ENCODE data around the gene TRAF1. TPM values are rescaled to one million over a fixed set of nuclear protein-coding genes. Genes with fewer than 3 reads are reported as not detected.
"Not testable (repeated sequence)": the region's sequence is repeated elsewhere in the genome, so short reads cannot be mapped to it uniquely, and the experiment has no call there.

The TRAF1 gene, protein sequence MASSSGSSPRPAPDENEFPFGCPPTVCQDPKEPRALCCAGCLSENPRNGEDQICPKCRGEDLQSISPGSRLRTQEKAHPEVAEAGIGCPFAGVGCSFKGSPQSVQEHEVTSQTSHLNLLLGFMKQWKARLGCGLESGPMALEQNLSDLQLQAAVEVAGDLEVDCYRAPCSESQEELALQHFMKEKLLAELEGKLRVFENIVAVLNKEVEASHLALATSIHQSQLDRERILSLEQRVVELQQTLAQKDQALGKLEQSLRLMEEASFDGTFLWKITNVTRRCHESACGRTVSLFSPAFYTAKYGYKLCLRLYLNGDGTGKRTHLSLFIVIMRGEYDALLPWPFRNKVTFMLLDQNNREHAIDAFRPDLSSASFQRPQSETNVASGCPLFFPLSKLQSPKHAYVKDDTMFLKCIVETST
- 18.8 and 23.8 TPM in 2 replicates for total RNA-seq (2014; rRNA removed; shearing (Covaris generic); ENCODE audit: low replicate concordance)

DNA sequence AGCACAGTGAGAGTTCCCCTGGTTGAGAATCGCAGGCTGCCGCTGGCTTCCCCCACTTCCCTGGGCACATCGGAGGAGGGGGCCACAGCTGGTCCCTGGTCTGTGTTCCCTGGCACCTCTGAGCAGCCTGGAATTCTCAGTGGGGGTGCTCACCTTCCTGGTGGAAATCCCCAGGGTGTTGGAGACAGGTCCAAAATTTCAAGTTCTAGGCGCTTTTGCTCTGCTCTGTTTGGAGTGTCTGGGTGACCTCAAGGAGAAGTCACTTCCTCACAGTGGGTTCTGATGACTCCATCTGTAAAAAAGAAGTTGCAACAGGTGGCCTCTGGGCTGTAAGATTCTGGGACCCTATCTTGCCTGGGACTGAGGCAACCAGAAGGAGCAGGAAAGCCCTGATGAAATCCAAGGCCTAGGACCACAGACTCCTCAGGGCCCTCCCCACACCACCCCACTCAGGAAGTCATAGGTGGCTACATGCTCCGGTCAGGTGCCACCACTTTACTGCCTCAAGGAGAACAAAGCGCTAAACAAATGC is at the start of gene TRAF1:
Gene TRAF1, minus strand, starts transcription at position 400 of the 532 bp plus-strand sequence. CDS start 721 bp downstream, outside the sequence.
- Histone ChIP-seq H3K27ac (ENCODE audit: low read length) (peak within 1 kb of the TSS; percentile 95), H3K4me1 (ENCODE audit: low read length) (peaks cover 92% of the 10 kb centered on the region), H3K36me3 (ENCODE audit: insufficient read depth, low read length) (0 out of 2 replicates have a peak, but pooled peaks cover 9% of the 10 kb centered on the region), H3K27me3 (ENCODE audit: low read length) (no peaks in the 10 kb centered on the region), H3K9ac (ENCODE audit: low read length) (peak within 1 kb of the TSS; percentile 92), H2AFZ (ENCODE audit: low read length) (no peak within 1 kb of the TSS), H3K4me3 (ENCODE audit: low read length) (peak within 1 kb of the TSS; percentile 73), H4K20me1 (ENCODE audit: insufficient read depth, low read depth, low read length) (no peaks in the 10 kb centered on the region), H3K9me3 (ENCODE audit: low read length) (no peaks in the 10 kb centered on the region), H3K4me2 (ENCODE audit: low read depth, low read length, poor library complexity, severe bottlenecking) (peak within 1 kb of the TSS; percentile 80), H3K79me2 (ENCODE audit: low read length) (no peaks in the 10 kb centered on the region), H3K9me2 (replicated peaks; ENCODE audit: insufficient read depth, low read length) (no peaks in the 10 kb centered on the region)
- peak; percentile 71 for DNase-seq

DNA sequence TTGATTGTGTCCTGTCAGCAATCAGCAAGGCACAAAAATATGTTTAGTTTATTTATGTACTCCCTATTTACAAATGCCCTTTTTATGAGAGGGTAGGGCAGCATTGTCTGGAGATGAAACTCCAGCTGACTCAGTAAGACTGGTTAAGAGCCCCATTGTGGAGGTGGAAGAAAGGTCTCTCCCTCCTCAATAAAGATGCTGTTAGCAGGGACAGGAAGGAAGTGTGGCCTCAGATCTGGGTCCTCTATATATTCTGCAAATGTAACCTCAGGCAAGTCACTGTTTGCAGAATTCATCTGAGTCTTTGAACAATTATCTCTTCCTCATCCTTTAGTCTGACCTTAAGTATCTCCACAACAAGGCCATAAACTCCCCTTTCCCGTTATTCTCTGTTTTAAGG is 48.3 kb upstream of the TRAF1 start:
- Histone ChIP-seq H3K36me3 (ENCODE audit: insufficient read depth, low read length) (no peaks in the 10 kb centered on the region), H2AFZ (ENCODE audit: low read length) (peak overlapping the region; percentile 76; the same call in 1 of the 2 replicates), H3K9me2 (replicated peaks; ENCODE audit: insufficient read depth, low read length) (no peaks in the 10 kb centered on the region), H4K20me1 (ENCODE audit: insufficient read depth, low read depth, low read length) (no peaks in the 10 kb centered on the region), H3K79me2 (ENCODE audit: low read length) (no peaks in the 10 kb centered on the region), H3K9me3 (ENCODE audit: low read length) (no peaks in the 10 kb centered on the region), H3K9ac (ENCODE audit: low read length) (no peak overlapping the region), H3K4me3 (ENCODE audit: low read length) (no peak overlapping the region), H3K4me1 (ENCODE audit: low read length) (peaks cover 13% of the 10 kb centered on the region), H3K27me3 (ENCODE audit: low read length) (no peaks in the 10 kb centered on the region), H3K4me2 (ENCODE audit: low read depth, low read length, poor library complexity, severe bottlenecking) (no peak overlapping the region), H3K27ac (ENCODE audit: low read length) (no peak overlapping the region)
- DNase-seq, result no peak

DNA sequence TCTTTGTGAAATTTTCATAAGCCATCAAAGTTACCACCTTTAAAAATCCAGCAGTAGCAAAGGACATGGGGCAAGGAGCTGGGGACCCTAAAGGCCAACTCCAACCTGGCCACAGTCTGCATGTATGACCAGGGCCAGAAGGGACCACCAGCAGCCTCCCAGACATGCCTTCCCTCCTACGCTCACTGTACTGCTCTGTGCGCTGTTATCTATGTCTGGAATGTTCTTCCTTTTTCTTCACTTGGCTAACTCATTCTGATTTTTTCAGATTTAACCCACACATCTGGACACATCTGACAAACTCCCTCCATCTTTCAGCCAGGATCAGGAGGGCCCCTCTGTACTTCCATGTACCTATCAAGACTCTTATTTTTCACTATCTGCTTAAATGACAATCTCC is 47.6 kb upstream of the TRAF1 start:
- no peaks in the 10 kb centered on the region for H3K27me3 ChIP-seq (ENCODE audit: low read length)
- H3K27ac ChIP-seq (ENCODE audit: low read length), result no peak overlapping the region
- no peak for DNase-seq
- H2AFZ ChIP-seq (ENCODE audit: low read length), result 0 out of 2 replicates have a peak overlapping the region, but pooled peaks have one; percentile 76
- no peak overlapping the region for H3K9ac ChIP-seq (ENCODE audit: low read length)
- H4K20me1 ChIP-seq (ENCODE audit: insufficient read depth, low read depth, low read length), result no peaks in the 10 kb centered on the region
- H3K4me3 ChIP-seq (ENCODE audit: low read length), result no peak overlapping the region
- no peak overlapping the region for H3K4me2 ChIP-seq (ENCODE audit: low read depth, low read length, poor library complexity, severe bottlenecking)
- H3K4me1 ChIP-seq (ENCODE audit: low read length), result peaks cover 17% of the 10 kb centered on the region
- H3K9me3 ChIP-seq (ENCODE audit: low read length), result no peaks in the 10 kb centered on the region
- no peaks in the 10 kb centered on the region for H3K79me2 ChIP-seq (ENCODE audit: low read length)
- H3K36me3 ChIP-seq (ENCODE audit: insufficient read depth, low read length), result no peaks in the 10 kb centered on the region
- H3K9me2 ChIP-seq (replicated peaks; ENCODE audit: insufficient read depth, low read length), result no peaks in the 10 kb centered on the region

DNA sequence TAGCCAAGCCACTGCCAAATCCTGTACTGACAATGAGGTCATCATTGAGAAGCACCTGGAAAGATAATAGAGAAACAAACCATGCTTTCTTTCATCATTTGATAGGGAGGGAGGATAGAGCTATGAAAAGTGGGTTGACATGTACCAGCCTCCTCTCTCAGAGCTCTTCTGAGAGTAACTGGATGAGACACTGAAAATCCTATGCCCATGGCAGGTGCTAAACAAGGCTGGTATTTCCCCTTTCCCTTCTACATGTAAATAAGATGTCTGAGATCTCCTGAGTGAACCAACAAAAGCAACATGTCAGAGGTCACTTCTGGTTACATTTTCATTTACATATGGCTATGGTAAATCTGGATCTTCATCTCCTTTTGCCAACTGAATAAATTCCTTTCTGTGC is 45.3 kb upstream of the TRAF1 start:
- Histone ChIP-seq H4K20me1 (ENCODE audit: insufficient read depth, low read depth, low read length) (no peaks in the 10 kb centered on the region), H3K27ac (ENCODE audit: low read length) (no peak overlapping the region), H3K9ac (ENCODE audit: low read length) (no peak overlapping the region), H3K4me3 (ENCODE audit: low read length) (no peak overlapping the region), H3K36me3 (ENCODE audit: insufficient read depth, low read length) (no peaks in the 10 kb centered on the region), H3K9me2 (replicated peaks; ENCODE audit: insufficient read depth, low read length) (no peaks in the 10 kb centered on the region), H3K9me3 (ENCODE audit: low read length) (no peaks in the 10 kb centered on the region), H3K27me3 (ENCODE audit: low read length) (no peaks in the 10 kb centered on the region), H3K79me2 (ENCODE audit: low read length) (no peaks in the 10 kb centered on the region), H3K4me2 (ENCODE audit: low read depth, low read length, poor library complexity, severe bottlenecking) (no peak overlapping the region), H2AFZ (ENCODE audit: low read length) (no peak overlapping the region; the same call in 1 of the 2 replicates), H3K4me1 (ENCODE audit: low read length) (peaks cover 17% of the 10 kb centered on the region)
- no peak for DNase-seq

DNA sequence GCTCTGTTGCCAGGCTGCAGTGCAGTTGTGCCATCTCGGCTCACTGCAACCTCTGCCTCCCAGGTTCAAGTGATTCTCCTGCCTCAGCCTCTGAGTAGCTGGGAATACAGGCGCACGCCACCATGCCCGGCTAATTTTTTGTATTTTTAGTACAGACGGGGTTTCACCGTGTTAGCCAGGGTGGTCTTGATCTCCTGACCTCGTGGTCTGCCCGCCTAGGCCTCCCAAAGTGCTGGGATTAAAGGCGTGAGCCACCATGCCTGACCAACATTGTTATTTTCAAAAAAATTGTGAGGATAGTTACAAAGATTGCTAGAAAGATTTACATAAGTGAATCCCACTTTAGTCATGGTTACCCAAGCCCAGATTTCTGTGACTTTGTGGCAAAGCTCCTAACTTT is 44.9 kb upstream of the TRAF1 start:
- not testable (repeated sequence) for H3K9me2 ChIP-seq (replicated peaks; ENCODE audit: insufficient read depth, low read length); H3K27ac ChIP-seq (ENCODE audit: low read length); DNase-seq; H3K36me3 ChIP-seq (ENCODE audit: insufficient read depth, low read length); H3K9me3 ChIP-seq (ENCODE audit: low read length); H2AFZ ChIP-seq (ENCODE audit: low read length); H4K20me1 ChIP-seq (ENCODE audit: insufficient read depth, low read depth, low read length); H3K4me3 ChIP-seq (ENCODE audit: low read length); H3K79me2 ChIP-seq (ENCODE audit: low read length); H3K27me3 ChIP-seq (ENCODE audit: low read length); H3K4me2 ChIP-seq (ENCODE audit: low read depth, low read length, poor library complexity, severe bottlenecking); H3K9ac ChIP-seq (ENCODE audit: low read length)
- H3K4me1 ChIP-seq (ENCODE audit: low read length), result peaks cover 17% of the 10 kb centered on the region

DNA sequence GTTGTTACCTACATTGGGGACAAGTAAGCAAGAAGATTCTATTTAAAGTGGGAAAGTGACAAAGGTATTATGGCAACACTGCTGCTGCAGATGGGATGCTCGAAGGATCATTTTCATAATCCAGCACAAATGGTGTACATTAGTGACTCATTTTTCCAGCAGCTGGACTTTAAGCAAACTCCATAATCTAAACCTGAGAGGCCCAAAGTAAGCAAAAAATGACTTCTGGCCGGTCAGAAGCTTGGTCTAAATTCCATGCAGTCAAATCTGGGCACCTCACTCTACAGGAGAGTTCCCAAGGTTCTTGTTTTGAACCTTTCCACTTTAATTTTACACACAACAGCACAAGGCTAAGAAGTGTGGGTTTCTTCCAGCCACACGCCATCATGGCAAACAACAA is 43.6 kb upstream of the TRAF1 start:
- H3K27me3 ChIP-seq (ENCODE audit: low read length), result no peaks in the 10 kb centered on the region
- no peak overlapping the region for H3K4me2 ChIP-seq (ENCODE audit: low read depth, low read length, poor library complexity, severe bottlenecking)
- H3K9ac ChIP-seq (ENCODE audit: low read length), result no peak overlapping the region
- H3K79me2 ChIP-seq (ENCODE audit: low read length), result no peaks in the 10 kb centered on the region
- H3K9me3 ChIP-seq (ENCODE audit: low read length), result no peaks in the 10 kb centered on the region
- no peak overlapping the region for H3K27ac ChIP-seq (ENCODE audit: low read length)
- no peak for DNase-seq
- peaks cover 17% of the 10 kb centered on the region for H3K4me1 ChIP-seq (ENCODE audit: low read length)
- H3K4me3 ChIP-seq (ENCODE audit: low read length), result no peak overlapping the region
- H4K20me1 ChIP-seq (ENCODE audit: insufficient read depth, low read depth, low read length), result no peaks in the 10 kb centered on the region
- H3K36me3 ChIP-seq (ENCODE audit: insufficient read depth, low read length), result no peaks in the 10 kb centered on the region
- no peaks in the 10 kb centered on the region for H3K9me2 ChIP-seq (replicated peaks; ENCODE audit: insufficient read depth, low read length)
- H2AFZ ChIP-seq (ENCODE audit: low read length), result no peak overlapping the region

DNA sequence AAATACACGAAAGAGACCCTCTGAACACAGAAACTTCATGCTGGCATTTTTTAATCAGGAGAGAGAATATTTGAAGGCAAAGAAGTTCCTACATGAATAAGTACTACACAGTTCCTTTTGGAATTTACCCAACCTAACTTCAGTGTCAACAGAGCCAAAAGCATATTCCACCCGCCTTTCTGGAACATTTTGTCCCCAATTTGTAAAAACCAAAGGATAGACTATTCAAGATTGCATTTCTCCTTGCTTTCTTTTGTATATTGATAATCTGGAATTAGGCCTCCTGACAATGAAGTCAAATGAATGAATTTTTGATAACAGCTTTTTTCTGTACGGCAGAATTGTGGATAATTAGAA is 39.4 kb upstream of the TRAF1 start:
- no peak overlapping the region for H3K4me3 ChIP-seq (ENCODE audit: low read length)
- no peak overlapping the region for H3K4me2 ChIP-seq (ENCODE audit: low read depth, low read length, poor library complexity, severe bottlenecking)
- no peaks in the 10 kb centered on the region for H3K36me3 ChIP-seq (ENCODE audit: insufficient read depth, low read length)
- H4K20me1 ChIP-seq (ENCODE audit: insufficient read depth, low read depth, low read length), result no peaks in the 10 kb centered on the region
- H3K9me2 ChIP-seq (replicated peaks; ENCODE audit: insufficient read depth, low read length), result no peaks in the 10 kb centered on the region
- no peaks in the 10 kb centered on the region for H3K27me3 ChIP-seq (ENCODE audit: low read length)
- no peak overlapping the region for H3K9ac ChIP-seq (ENCODE audit: low read length)
- H3K4me1 ChIP-seq (ENCODE audit: low read length), result peaks cover 10% of the 10 kb centered on the region
- H3K9me3 ChIP-seq (ENCODE audit: low read length), result no peaks in the 10 kb centered on the region
- H3K27ac ChIP-seq (ENCODE audit: low read length), result no peak overlapping the region
- no peaks in the 10 kb centered on the region for H3K79me2 ChIP-seq (ENCODE audit: low read length)
- H2AFZ ChIP-seq (ENCODE audit: low read length), result no peak overlapping the region
- DNase-seq, result no peak

DNA sequence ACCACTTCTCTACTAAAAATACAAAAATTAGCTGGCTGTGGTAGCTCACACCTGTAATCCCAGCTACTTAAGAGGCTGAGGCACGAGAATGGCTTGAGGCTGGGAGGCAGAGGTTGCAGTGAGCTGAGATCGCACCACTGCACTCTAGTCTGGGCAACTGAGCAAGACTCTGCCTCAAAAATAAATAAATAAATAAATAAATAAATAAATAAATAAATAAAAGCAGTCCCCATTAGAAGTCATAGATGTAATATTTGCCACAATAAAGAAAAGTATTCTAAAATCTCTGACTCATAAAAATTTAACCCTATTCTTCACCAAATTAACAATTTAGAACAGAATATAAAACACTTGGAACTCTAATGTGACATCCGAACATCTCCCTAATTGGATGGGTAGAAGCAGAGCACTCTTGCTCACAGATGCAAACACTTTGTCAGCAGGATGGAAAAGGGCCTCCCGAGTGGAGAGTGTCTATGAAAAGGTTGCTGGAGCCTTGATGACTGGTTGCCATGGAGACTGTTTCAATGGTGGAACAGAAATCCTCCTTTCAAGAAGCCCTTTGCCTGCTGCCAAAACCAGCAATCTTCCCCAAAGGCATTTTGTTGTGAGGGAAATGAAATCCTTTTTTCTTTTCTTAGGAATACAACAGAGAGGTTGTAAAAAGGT is 38.9 kb upstream of the TRAF1 start:
- Histone ChIP-seq H3K79me2 (ENCODE audit: low read length) (no peaks in the 10 kb centered on the region), H4K20me1 (ENCODE audit: insufficient read depth, low read depth, low read length) (no peaks in the 10 kb centered on the region), H3K4me3 (ENCODE audit: low read length) (no peak overlapping the region), H3K9me2 (replicated peaks; ENCODE audit: insufficient read depth, low read length) (no peaks in the 10 kb centered on the region), H3K4me1 (ENCODE audit: low read length) (peaks cover 10% of the 10 kb centered on the region), H3K36me3 (ENCODE audit: insufficient read depth, low read length) (no peaks in the 10 kb centered on the region), H2AFZ (ENCODE audit: low read length) (no peak overlapping the region), H3K27me3 (ENCODE audit: low read length) (no peaks in the 10 kb centered on the region), H3K9me3 (ENCODE audit: low read length) (no peaks in the 10 kb centered on the region), H3K4me2 (ENCODE audit: low read depth, low read length, poor library complexity, severe bottlenecking) (no peak overlapping the region), H3K9ac (ENCODE audit: low read length) (no peak overlapping the region), H3K27ac (ENCODE audit: low read length) (no peak overlapping the region)
- no peak for DNase-seq

All from Karpas-422 (cell line).